ENCODE measurements around the gene HSPA9.

GRCh38 chr5:138602371-138603000 lies 27.3 kb upstream of the HSPA9 start:
- no peak for TF ChIP-seq EZH2 (IDR thresholded peaks at IDR 0.05)
- TF ChIP-seq POLR2AphosphoS5 (IDR thresholded peaks at IDR 0.05; ENCODE audit: borderline replicate concordance, low read depth, low read length) = no peak

All from SK-N-MC (cell line).